Body of pancreas (tissue), 4 donors: ENCODE measurements around the gene TMEM168.

Experiments
- CTCF ChIP-seq, 7 experiments: fragments of 450-650 bp in 4 of 7; fragments of 200-600 bp in 3 of 7; sonication (generic) in 3 of 7; IDR thresholded peaks; one replicate each; pipeline ENCODE4 v1.5.1; 2016 to 2019; ENCODE audit warnings: antibody characterized with exemption in 7 of 7
- POLR2A ChIP-seq, 3 donors: fragments of 450-650 bp; IDR thresholded peaks; one replicate each; pipeline ENCODE4 v1.6.1; 2016; ENCODE audit warnings: antibody characterized with exemption in 3 of 3, mild to moderate bottlenecking in 2 of 3

GRCh38 chr7:112763298-112763697 is 26.9 kb downstream of the TMEM168 start:
- TF ChIP-seq CTCF (IDR thresholded peaks at IDR 0.05) (no peak), POLR2A (IDR thresholded peaks at IDR 0.05) (no peak)
